Measurements from ENCODE around the gene SGIP1.
"Not testable (repeated sequence)": the region's sequence is repeated elsewhere in the genome, so short reads cannot be mapped to it uniquely, and the experiment has no call there.

SGIP1 gene

DNA sequence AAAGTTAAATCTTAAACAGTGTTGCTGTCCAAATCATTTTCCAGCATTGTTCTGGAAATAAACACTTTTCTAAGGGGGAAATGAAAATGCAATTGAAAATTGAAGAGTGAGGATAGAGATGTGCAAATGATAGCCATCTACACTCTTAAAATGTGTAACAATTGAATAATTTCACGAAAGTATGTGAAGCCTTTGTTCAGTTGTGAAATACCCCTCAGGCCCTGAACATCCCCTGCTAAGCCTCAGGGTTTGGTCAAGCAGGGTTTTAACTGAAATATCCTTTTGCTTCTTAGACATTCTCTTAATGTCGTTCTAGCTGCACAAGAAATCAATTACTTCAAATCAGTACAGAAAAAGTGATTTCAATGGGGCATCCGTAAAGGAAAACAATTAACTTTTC lies 152.5 kb downstream of the SGIP1 start:
- DNase-seq: no peak

DNA sequence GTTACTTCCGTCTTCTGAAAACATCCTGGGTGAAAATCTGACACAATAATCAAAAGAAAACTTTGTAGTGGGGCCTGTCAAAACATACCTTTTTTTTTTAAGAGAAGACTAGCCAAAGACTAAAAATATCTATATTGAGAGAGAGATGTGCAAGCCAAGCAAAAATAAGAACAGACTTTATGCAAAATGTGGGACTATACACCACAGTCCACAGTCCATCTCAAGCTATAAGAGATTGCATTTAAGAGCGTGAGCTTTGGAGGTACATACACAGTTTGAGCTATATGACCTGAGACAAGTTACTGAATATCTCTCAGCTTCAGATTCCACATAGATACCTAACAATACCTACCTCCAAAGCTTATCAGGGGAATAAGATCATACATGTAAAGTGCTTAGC lies 153.4 kb downstream of the SGIP1 start:
- no peak for DNase-seq

DNA sequence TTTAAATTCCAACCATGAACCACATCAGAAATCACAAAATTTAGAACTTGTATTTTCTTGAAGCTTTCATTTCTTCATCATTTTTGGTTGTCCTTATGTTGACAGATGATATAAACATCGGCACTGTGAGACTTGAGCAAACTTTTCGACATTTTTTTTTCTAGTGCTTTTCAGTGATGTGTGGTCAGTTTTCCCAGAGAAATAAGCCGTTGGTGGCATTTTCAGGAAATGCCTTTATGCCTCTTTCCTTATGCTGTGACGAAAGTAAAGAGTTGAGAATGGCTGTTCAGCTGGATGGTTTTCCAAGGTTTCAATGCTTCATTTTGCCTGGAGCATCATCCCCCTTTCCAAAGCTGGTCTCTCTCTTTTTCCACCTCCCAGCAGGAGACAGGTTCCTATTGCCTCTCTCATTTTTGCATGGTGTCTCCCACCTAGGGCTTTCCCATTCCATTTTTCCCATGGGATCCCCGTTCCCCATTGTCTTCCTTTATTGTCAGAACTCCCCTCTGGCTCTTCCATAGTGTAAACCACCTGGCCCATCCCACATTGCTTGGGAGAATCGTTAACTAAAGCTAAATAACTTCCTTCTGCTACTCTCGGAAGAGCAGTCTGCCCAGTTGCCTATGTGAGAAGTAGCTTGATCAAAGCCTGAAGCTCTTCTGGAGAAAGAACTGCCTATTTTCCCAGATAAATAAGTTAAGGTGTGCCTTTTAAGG lies 156.9 kb downstream of the SGIP1 start:
- DNase-seq: no peak

DNA sequence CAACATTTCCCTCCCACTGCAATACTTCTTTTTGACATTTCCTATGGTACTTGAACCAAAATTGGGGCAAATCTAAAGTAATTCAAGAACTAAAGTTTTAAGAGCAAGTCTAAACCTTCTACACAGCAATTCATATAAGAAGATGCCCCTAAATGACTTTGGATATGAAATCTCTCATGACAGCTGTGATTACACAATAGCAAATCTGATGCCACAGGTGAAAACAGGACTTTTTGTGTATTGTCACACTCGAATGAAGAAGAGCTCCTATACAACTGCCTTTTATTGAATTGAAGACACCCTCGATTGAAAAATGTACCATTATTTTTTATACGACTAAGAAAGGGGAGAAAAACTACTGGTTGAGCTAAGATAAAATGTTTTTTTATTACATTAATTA lies 158.7 kb downstream of the SGIP1 start:
- no peak for DNase-seq

DNA sequence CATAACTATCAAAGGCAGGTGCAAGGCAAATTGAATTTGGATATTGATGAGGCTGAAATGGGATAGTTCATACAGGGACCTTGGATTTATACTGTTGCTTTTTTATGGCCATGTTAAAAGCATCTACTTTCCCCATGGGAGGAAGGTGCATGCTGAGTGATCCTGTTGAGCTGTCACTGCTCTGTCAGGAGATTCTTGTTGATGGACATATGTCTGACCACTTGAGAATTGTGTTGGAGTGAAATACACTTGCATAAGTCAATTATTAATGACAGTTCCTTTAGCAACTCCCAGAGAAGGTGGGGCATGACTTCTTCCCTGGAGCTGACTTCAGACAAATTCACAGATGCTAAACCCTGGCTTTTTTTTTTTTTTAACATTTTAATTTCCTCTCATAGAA lies 159.9 kb downstream of the SGIP1 start:
- DNase-seq: no peak

- DNase-seq: no peak
These were observed 161.2 kb downstream of the SGIP1 start for GRCh38 chr1:66695116-66695515.

- DNase-seq: no peak
These were observed 162.8 kb downstream of the SGIP1 start for GRCh38 chr1:66696771-66697170.

DNA sequence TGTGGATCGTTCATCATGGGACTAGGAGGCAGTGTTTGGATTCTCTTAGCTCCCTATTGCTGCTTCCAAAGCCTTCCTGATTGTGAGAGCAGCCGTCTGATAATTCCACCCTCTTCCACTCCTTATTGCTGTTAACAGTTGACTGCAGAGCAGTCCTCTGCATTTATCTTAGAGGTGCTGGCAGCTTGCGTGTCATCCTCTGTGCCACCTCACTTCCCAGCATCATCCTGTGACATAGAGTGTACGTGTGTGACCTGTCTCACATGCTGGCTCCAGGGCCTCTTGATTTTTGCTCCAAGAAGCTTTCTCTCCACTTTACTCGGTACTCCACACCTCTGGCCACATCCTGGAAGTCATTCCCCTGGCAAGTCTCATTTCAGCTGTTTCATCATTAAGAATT lies 165.3 kb downstream of the SGIP1 start:
- DNase-seq: no peak

GRCh38 chr1:66704177-66704875 lies 170.4 kb downstream of the SGIP1 start:
- DNase-seq: no peak

GRCh38 chr1:66705110-66705509 lies 171.2 kb downstream of the SGIP1 start:
- DNase-seq: no peak

DNA sequence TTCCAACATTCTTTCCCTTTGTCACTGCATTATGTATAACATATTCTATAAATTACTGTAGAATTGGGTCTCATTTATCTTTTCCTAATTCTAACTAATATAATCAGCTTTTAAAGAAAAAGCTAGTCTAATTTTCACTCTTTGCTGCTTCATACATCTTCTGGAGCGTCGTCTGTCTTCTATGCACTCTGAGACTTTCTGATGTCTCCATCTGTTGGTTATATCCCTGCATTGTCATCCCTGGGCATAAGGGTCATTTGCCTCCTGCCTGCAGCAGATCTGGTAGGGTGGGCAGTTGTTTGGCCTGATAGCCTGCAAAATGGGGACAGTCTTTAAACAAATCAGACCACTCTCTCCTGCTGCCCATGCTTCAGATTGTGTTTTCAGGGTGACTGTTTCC lies 177.5 kb downstream of the SGIP1 start:
- DNase-seq: no peak

DNA sequence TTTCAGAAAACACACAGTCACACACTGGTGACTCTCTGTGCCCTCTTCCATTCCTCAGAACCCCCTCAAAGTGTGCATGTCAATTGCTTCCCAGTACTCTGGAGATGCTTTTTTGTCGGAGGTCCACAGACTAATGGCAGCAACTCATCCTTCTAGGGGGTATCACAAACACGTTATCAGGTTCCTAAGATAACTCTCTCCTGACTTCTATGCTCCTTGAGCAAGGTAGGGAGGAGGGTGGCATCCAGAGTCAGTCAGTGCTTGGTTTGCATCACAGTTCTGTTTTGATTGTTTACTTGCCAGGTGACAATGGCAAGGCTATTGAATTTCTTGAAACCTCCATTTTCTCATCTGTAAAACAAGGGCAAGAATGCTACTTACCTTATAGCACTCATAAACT lies 178.9 kb downstream of the SGIP1 start:
- no peak for DNase-seq

DNA sequence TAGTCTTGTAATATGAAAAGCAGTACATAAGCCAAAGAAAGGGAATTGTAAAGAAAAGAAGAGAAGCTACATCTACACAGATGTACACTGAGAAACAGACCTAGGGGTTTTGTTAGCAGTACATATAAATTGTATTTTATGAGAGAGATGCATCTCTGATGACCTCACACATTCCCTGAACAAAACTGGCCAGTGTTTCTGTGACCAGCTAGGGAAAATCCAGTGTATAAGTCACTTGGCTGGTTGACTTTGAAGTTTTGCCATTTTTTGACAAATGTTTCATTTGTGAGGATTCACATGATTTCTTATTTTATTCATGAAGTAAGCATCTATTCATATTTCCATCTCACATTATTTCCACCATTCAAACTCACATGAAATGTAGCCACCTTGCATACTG lies 190.0 kb downstream of the SGIP1 start:
- no peak for DNase-seq

- peak; percentile 63 for DNase-seq
These were observed 192.1 kb downstream of the SGIP1 start for GRCh38 chr1:66725885-66726665.

GRCh38 chr1:66728021-66728420 lies 194.1 kb downstream of the SGIP1 start:
- no peak for DNase-seq

- not testable (repeated sequence) for DNase-seq
These were observed 194.8 kb downstream of the SGIP1 start for GRCh38 chr1:66728716-66729115.

- no peak for DNase-seq
These were observed 195.2 kb downstream of the SGIP1 start for GRCh38 chr1:66729119-66729518.

DNA sequence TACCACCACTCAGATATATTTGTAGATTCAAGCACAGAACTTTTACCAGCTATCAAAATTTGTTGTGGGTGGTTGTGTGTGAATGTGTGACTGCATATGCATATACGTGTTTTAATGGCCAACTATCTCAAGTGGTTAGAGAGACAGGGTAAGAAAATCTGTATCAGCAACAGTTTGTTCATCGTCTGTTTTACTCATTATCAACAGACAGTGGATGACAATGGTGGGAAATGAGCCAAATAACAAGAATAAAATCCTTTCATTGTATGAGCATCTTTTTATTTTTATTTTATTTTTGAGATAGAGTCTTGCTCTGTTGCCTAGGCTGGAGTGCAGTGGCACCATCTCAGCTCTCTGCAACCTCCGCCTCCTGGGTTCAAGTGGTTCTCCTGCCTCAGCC lies 195.6 kb downstream of the SGIP1 start:
- DNase-seq: no peak

GRCh38 chr1:66730462-66730861 lies 196.5 kb downstream of the SGIP1 start:
- no peak for DNase-seq

DNA sequence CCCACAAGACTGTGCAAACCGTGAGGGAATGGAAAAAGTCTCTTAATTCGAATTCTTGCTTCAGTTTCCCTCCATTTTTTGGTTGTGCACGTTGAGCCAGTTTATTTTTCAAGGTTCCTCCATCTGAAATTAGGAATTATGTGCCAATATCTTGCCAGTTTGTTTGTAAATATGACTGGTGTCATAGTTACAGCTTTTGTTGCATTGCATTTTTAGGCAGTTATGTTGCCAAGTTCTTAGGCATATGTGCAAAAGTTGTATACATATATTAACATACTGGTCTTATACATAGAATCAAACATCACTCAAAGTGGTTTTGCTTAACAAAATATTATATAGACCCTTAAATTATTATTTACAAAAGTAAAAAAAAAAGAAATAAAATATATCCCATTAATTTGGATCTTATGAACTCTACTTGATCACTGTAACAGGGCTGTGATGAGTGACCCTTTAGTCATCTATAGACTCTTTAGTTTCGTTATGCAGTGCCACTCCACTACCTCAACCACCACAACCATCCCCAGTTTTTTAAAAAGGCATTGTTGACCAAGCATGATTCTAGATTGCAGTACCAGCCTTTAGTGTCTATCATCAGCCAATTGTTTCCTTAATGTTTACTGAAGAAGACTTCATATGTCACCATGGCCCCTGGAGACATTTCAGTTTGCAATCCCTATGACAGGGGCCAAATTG lies 197.4 kb downstream of the SGIP1 start:
- no peak for DNase-seq

DNA sequence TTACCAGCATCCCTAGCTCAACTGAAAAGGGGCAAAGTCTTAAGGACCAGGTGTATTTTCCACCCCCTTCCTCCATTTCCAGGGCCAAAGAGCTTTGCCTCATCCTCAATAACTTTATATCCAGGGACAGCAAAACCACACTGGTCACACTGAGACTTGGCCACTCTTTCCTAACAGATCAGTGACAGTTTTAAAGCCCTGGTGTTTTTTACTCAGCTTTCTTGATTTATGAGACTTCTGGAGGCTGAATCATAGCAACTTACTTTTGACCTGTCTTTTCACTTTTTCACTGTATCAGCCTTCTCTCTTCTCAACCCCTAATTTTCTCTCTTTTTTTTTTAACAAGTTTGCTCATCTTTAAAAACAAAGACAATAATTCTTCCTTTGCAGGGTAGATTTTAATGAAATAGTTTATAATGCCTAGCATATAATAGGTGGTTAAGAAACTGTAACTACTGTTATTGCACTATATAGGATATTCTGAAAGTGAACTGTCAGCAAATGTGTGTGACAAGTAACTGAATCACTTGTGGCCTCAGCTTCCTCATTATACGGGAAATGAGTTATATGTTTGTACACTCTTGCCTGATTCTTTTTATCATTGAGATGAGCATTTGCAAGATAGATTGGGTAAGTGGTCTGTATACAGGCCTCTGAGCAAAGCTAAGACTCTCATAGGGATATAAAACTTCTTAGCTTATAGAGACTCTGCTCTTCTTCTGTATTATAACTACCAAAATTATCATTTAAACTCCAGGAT lies 198.6 kb downstream of the SGIP1 start:
- DNase-seq: no peak

GRCh38 chr1:66733348-66734017 lies 199.5 kb downstream of the SGIP1 start:
- DNase-seq: no peak
